ENCODE data around the gene CFAP251. TPM values are rescaled to one million over a fixed set of nuclear protein-coding genes. Genes with fewer than 3 reads are reported as not detected.

CFAP251 gene
- total and polyA plus RNA-seq, 2 of the 8 experiments (the other 6 are each of a cell fraction or from before 2014, with no cell fraction given), result 1.8 to 2.9 TPM

GRCh38 chr12:121960541-121960940 is 42.1 kb downstream of the CFAP251 start:
- H3K9me3 ChIP-seq (ENCODE audit: insufficient read depth in 2 of 2, low read depth in 1 of 2, low read length in 1 of 2), result no peaks in the 10 kb centered on the region
- H3K4ac ChIP-seq (replicated peaks; ENCODE audit: insufficient read length, low read depth, low read length), result no peak overlapping the region
- no peak overlapping the region for H2AK5ac ChIP-seq (ENCODE audit: low read depth, low read length)
- no peak overlapping the region for H3K27ac ChIP-seq (ENCODE audit: low read depth, low read length)
- H4K5ac ChIP-seq (ENCODE audit: insufficient read length, low read depth, low read length), result no peak overlapping the region
- H3K23me2 ChIP-seq (ENCODE audit: low read depth, low read length), result no peaks in the 10 kb centered on the region; the same call in 1 of the 2 replicates
- FAIRE-seq (no peak), DNase-seq (ENCODE audit: low read depth in 1 of 2, low spot score in 2 of 2) (no peak)
- no peaks in the 10 kb centered on the region for H3K27me3 ChIP-seq (replicated peaks in 1 of 4; ENCODE audit: control insufficient read depth in 3 of 4, extremely low read depth in 1 of 4, insufficient read depth in 3 of 4, low read length in 3 of 4)
- H3K4me1 ChIP-seq (replicated peaks in 1 of 4; ENCODE audit: control insufficient read depth in 3 of 4, insufficient read depth in 4 of 4, low read length in 3 of 4), result peaks cover 0 to 9% (median 3%) of the 10 kb centered on the region in 4 experiments; a peak in 3 of 7 replicates
- H3K4me2 ChIP-seq (ENCODE audit: insufficient read depth in 1 of 2, low read depth in 2 of 2, low read length in 2 of 2), result no peak overlapping the region
- H4K20me1 ChIP-seq (replicated peaks in 1 of 2; ENCODE audit: control insufficient read depth in 1 of 2, insufficient read depth in 2 of 2, low read length in 2 of 2), result no peaks in the 10 kb centered on the region
- no peak overlapping the region for H2AFZ ChIP-seq (ENCODE audit: low read length)
- no peak overlapping the region for H3K14ac ChIP-seq (ENCODE audit: insufficient read length)
- no peak overlapping the region for H3K56ac ChIP-seq (replicated peaks; ENCODE audit: insufficient read length, low read depth, low read length)
- no peak overlapping the region for H2BK15ac ChIP-seq (ENCODE audit: low read length)
- no peak overlapping the region for H2BK120ac ChIP-seq (replicated peaks; ENCODE audit: low read depth, low read length)
- no peak overlapping the region for H3K4me3 ChIP-seq (ENCODE audit: extremely low read depth in 1 of 4, insufficient read depth in 2 of 4, low read depth in 3 of 4, low read length in 4 of 4)
- no peak overlapping the region for H2BK12ac ChIP-seq (ENCODE audit: low read depth, low read length)
- H3K23ac ChIP-seq (ENCODE audit: insufficient read length), result no peak overlapping the region
- ChIA-PET POLR2A (ENCODE audit: partially characterized antibody) (interaction anchor here (1.3 kb wide), 1 partner anchor 150 kb away, joined by 3 read pairs; no protein-coding TSS in a partner anchor), CTCF (ENCODE audit: partially characterized antibody) (interaction anchor here (2.1 kb wide), 1 partner anchor 26 kb away, joined by 7 read pairs; no protein-coding TSS in a partner anchor)
- H3K18ac ChIP-seq (ENCODE audit: extremely low read depth, low read length), result no peak overlapping the region
- no peaks in the 10 kb centered on the region for H3K36me3 ChIP-seq (ENCODE audit: control insufficient read depth in 2 of 4, insufficient read depth in 4 of 4, low read length in 3 of 4)
- no peak overlapping the region for H2BK20ac ChIP-seq (ENCODE audit: low read length)
- H4K91ac ChIP-seq (replicated peaks; ENCODE audit: insufficient read length, low read length), result no peak overlapping the region
- 0 out of 2 replicates have a peak overlapping the region, but pooled peaks have one; percentile 20 for H2BK5ac ChIP-seq (ENCODE audit: low read depth, low read length)
- no peaks in the 10 kb centered on the region for H3K79me1 ChIP-seq (ENCODE audit: low read depth, low read length)
- 92% methylated on average over 7 of the region's 7 CpGs; no CpG with 5 or more reads in 1 of the 2 experiments for WGBS, 2 experiments (ENCODE audit: extremely low coverage in 1 of 2, insufficient coverage in 1 of 2, insufficient read length in 1 of 2, insufficient replicate concordance in 2 of 2, low coverage in 1 of 2, low lambda C conversion rate in 2 of 2, missing lambda C conversion rate in 1 of 2)
- H3K79me2 ChIP-seq (ENCODE audit: control insufficient read depth in 1 of 2, insufficient read depth in 2 of 2, low read length in 2 of 2), result no peaks in the 10 kb centered on the region
- no peak overlapping the region for H3K9ac ChIP-seq (replicated peaks in 1 of 4; ENCODE audit: extremely low read depth in 1 of 4, low read depth in 3 of 4, low read length in 3 of 4)
- H4K8ac ChIP-seq (ENCODE audit: extremely low read depth, insufficient read depth, low read length), result no peak overlapping the region
- no peak for TF ChIP-seq PHF8 (conservative IDR thresholded peaks at IDR 0.05; ENCODE audit: low read depth, low read length)
- no peak for TF ChIP-seq CTBP2 (IDR thresholded peaks at IDR 0.05; ENCODE audit: borderline replicate concordance, insufficient read depth, insufficient read length, low read length)
- TF ChIP-seq JUN (IDR thresholded peaks at IDR 0.05; ENCODE audit: low read depth, low read length), result no peak
- TF ChIP-seq TCF12 (IDR thresholded peaks at IDR 0.05; ENCODE audit: low read depth, low read length), result no peak
- TF ChIP-seq, protein P1, sequence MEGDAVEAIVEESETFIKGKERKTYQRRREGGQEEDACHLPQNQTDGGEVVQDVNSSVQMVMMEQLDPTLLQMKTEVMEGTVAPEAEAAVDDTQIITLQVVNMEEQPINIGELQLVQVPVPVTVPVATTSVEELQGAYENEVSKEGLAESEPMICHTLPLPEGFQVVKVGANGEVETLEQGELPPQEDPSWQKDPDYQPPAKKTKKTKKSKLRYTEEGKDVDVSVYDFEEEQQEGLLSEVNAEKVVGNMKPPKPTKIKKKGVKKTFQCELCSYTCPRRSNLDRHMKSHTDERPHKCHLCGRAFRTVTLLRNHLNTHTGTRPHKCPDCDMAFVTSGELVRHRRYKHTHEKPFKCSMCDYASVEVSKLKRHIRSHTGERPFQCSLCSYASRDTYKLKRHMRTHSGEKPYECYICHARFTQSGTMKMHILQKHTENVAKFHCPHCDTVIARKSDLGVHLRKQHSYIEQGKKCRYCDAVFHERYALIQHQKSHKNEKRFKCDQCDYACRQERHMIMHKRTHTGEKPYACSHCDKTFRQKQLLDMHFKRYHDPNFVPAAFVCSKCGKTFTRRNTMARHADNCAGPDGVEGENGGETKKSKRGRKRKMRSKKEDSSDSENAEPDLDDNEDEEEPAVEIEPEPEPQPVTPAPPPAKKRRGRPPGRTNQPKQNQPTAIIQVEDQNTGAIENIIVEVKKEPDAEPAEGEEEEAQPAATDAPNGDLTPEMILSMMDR (IDR thresholded peaks at IDR 0.05; ENCODE audit: control extremely low read depth in 1 of 3, insufficient read depth in 1 of 3, low read depth in 1 of 3, low read length in 3 of 3), result no peak
- no peak for TF ChIP-seq CEBPB (IDR thresholded peaks at IDR 0.05; ENCODE audit: low read depth, low read length)
- no peak for TF ChIP-seq EGR1 (IDR thresholded peaks at IDR 0.05; ENCODE audit: borderline replicate concordance, low read depth, low read length)
- no peak for TF ChIP-seq SIX5 (IDR thresholded peaks at IDR 0.05; ENCODE audit: low read depth, low read length)
- no peak for TF ChIP-seq KDM4A (IDR thresholded peaks at IDR 0.05; ENCODE audit: low read depth, low read length, severe bottlenecking)
- TF ChIP-seq CBX8 (IDR thresholded peaks at IDR 0.05; ENCODE audit: borderline replicate concordance, low read depth, low read length), result no peak
- TF ChIP-seq JUND (IDR thresholded peaks at IDR 0.05; ENCODE audit: low read length), result no peak
- no peak for TF ChIP-seq CBX5 (IDR thresholded peaks at IDR 0.05; ENCODE audit: low read depth, low read length)

Data from H1 (cell line).